ENCODE measurements around the gene PANK3. TPM values are rescaled to one million over a fixed set of nuclear protein-coding genes. Genes with fewer than 3 reads are reported as not detected.

PANK3 gene
- total and polyA plus RNA-seq, 4 donors = 10.9 to 79.4 (median 42.4) TPM

DNA sequence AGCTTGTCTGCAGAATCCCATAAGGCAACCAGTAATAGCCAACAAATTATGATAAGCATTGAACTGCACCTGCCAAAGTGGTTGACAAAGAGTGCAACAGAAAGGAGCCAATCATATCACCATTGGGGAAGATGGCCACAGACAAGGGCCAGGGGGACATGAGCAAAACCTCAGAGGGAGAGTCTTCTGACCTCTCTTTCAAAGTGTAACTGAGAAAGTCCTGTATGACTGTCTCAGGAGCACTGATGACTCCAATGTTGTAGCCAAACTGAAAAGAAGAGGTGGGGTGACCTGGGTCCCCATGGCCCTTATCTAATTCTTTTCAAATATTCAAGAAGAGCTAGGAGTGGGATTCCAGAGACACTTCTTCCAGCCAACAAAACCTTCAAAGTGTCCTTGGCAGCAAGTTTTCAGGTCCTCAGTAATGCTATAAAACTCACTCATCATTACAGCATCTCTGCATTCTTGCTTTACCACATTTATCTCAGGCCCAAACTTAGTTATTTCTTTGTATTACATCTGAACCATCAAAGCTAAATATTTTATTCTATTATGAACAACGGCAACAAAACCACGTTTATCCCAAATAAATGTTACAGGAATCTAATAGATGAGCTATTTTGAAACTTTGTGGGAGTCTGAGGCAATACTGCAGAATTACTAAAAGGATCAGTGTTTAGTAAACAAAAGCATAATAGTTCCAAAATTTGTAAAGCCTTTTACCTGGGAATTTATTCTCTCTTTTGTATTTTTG, 25.6 kb downstream of the PANK3 start:
- WGBS = 83% methylated on average over 2 of the region's 2 CpGs
- Histone ChIP-seq H3K27ac (ENCODE audit: low read depth in 1 of 2, low read length in 2 of 2) (no peak overlapping the region), H3K9ac (ENCODE audit: low read depth in 1 of 2, low read length in 2 of 2) (no peak overlapping the region), H3K4me1 (ENCODE audit: control insufficient read depth in 4 of 4, insufficient read depth in 4 of 4, low read length in 3 of 4) (peaks cover 0 to 4% (median 0%) of the 10 kb centered on the region in 4 donors), H3K9me3 (ENCODE audit: control insufficient read depth in 4 of 4, low read length in 3 of 4) (no peaks in the 10 kb centered on the region), H3K36me3 (ENCODE audit: control insufficient read depth in 4 of 4, insufficient read depth in 3 of 4, low read depth in 1 of 4, low read length in 3 of 4) (peaks cover 1 to 26% (median 21%) of the 10 kb centered on the region in 4 donors), H3K4me3 (ENCODE audit: low read depth in 1 of 3, low read length in 3 of 3) (no peak overlapping the region), H3K27me3 (ENCODE audit: control insufficient read depth in 4 of 4, insufficient read depth in 4 of 4, low read length in 3 of 4) (no peaks in the 10 kb centered on the region)
- no peak for DNase-seq (ENCODE audit: low spot score)
- no peak for TF ChIP-seq JUND (IDR thresholded peaks at IDR 0.05)
- no peak for TF ChIP-seq SP1 (IDR thresholded peaks at IDR 0.05)
- no peak for TF ChIP-seq ZBTB33 (IDR thresholded peaks at IDR 0.05)
- no peak for TF ChIP-seq MAX (IDR thresholded peaks at IDR 0.05)
- no peak for TF ChIP-seq REST (IDR thresholded peaks at IDR 0.05)
- TF ChIP-seq, protein P1, sequence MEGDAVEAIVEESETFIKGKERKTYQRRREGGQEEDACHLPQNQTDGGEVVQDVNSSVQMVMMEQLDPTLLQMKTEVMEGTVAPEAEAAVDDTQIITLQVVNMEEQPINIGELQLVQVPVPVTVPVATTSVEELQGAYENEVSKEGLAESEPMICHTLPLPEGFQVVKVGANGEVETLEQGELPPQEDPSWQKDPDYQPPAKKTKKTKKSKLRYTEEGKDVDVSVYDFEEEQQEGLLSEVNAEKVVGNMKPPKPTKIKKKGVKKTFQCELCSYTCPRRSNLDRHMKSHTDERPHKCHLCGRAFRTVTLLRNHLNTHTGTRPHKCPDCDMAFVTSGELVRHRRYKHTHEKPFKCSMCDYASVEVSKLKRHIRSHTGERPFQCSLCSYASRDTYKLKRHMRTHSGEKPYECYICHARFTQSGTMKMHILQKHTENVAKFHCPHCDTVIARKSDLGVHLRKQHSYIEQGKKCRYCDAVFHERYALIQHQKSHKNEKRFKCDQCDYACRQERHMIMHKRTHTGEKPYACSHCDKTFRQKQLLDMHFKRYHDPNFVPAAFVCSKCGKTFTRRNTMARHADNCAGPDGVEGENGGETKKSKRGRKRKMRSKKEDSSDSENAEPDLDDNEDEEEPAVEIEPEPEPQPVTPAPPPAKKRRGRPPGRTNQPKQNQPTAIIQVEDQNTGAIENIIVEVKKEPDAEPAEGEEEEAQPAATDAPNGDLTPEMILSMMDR (IDR thresholded peaks at IDR 0.05; ENCODE audit: low read depth, low read length, missing input control) = no peak
- TF ChIP-seq RXRA (IDR thresholded peaks at IDR 0.05) = no peak

DNA sequence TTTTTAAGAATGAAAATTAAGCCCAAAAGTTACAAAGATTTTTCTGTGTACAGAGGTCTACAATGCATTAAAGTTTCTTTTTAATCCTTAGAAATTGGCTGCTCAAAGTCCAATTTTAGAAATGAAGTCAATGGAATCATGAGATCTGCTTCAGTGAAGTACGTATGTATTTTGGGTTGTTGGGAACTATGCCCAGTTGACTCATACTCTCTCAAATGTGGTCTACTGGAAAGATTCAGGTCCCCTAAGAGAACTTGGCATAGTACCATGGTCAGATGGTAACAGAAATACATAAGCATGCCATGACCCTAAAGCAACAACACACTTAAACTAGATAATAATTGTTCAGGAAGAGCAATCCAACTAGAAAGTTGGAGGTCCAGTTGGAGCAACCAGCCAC, 27.0 kb downstream of the PANK3 start:
- Histone ChIP-seq H3K4me1 (ENCODE audit: control insufficient read depth in 4 of 4, insufficient read depth in 4 of 4, low read length in 3 of 4) (peaks cover 0 to 4% (median 0%) of the 10 kb centered on the region in 4 donors), H3K4me3 (ENCODE audit: low read depth in 1 of 3, low read length in 3 of 3) (no peak overlapping the region), H3K36me3 (ENCODE audit: control insufficient read depth in 4 of 4, insufficient read depth in 3 of 4, low read depth in 1 of 4, low read length in 3 of 4) (peaks cover 1 to 23% (median 18%) of the 10 kb centered on the region in 4 donors), H3K27ac (ENCODE audit: low read depth in 1 of 2, low read length in 2 of 2) (no peak overlapping the region), H3K9ac (ENCODE audit: low read depth in 1 of 2, low read length in 2 of 2) (no peak overlapping the region), H3K27me3 (ENCODE audit: control insufficient read depth in 4 of 4, insufficient read depth in 4 of 4, low read length in 3 of 4) (no peaks in the 10 kb centered on the region), H3K9me3 (ENCODE audit: control insufficient read depth in 4 of 4, low read length in 3 of 4) (no peaks in the 10 kb centered on the region)
- 74% methylated on average over 1 of the region's 1 CpG for WGBS
- no peak for DNase-seq (ENCODE audit: low spot score)
- TF ChIP-seq RAD21 (IDR thresholded peaks at IDR 0.05) (no peak), SP1 (IDR thresholded peaks at IDR 0.05) (no peak), EGR1 (IDR thresholded peaks at IDR 0.05; ENCODE audit: low read depth in 2 of 2) (no peak), FOXA2 (IDR thresholded peaks at IDR 0.05) (no peak), YY1 (IDR thresholded peaks at IDR 0.05) (no peak), NR2F2 (IDR thresholded peaks at IDR 0.05) (no peak), ZBTB33 (IDR thresholded peaks at IDR 0.05) (no peak), HNF4G (IDR thresholded peaks at IDR 0.05) (no peak), FOXA1 (IDR thresholded peaks at IDR 0.05) (no peak), MAX (IDR thresholded peaks at IDR 0.05) (no peak), TAF1 (conservative IDR thresholded peaks at IDR 0.05) (no peak), GABPA (IDR thresholded peaks at IDR 0.05 in 1 of 2, conservative IDR thresholded peaks at IDR 0.05 in 1 of 2) (no peak), ATF3 (IDR thresholded peaks at IDR 0.05) (no peak), REST (IDR thresholded peaks at IDR 0.05) (no peak)

Measured in liver (tissue), 9 donors.